HEK293 (cell line): ENCODE measurements around the gene ACR.
A peak's percentile ranks its signal among the peaks of the same experiment; 100 is the strongest.

Source experiments
- CTCF ChIA-PET: fragments of 350-600 bp; formaldehyde crosslinking; extraction: SDS; loops from one replicate; lab custom pipeline; 2021; ENCODE audit warnings: antibody characterized with exemption; lab: Yijun Ruan, JAX
- POLR2A ChIA-PET: fragments of 300-600 bp; formaldehyde crosslinking; extraction: SDS; loops from one replicate; lab custom pipeline; 2020; ENCODE audit warnings: antibody characterized with exemption, inconsistent platforms; lab: Yijun Ruan, JAX
- H3K27ac ChIP-seq: fragments of 200-500 bp; sonication (Bioruptor generic); 2 replicates; pipeline ENCODE4 v1.5.1; 2014; ENCODE audit warnings: low read depth, low read length, control low read depth, inconsistent platforms; ENCODE audit errors: extremely low read depth
- H3K36me3 ChIP-seq, 2 experiments: fragments of 200-500 bp in 1 of 2; sonication (Bioruptor generic) in 1 of 2; 1 replicate in 1 of 2; 2 replicates in 1 of 2; pipeline ENCODE4 v1.5.1; 2014 to 2017; ENCODE audit warnings: inconsistent platforms in 2 of 2, low read length in 2 of 2; ENCODE audit not compliant: control insufficient read depth in 2 of 2, insufficient read depth in 1 of 2
- H3K4me1 ChIP-seq: fragments of 200-500 bp; sonication (Bioruptor generic); 2 replicates; pipeline ENCODE4 v1.5.1; 2014; ENCODE audit warnings: mild to moderate bottlenecking, low read length, inconsistent platforms; ENCODE audit not compliant: control insufficient read depth, insufficient read depth
- H3K4me3 ChIP-seq: 2 replicates; pipeline ENCODE4 v1.5.1; 2011; ENCODE audit warnings: low read depth, mild to moderate bottlenecking, control low read depth, low read length, moderate library complexity
- H3K9me3 ChIP-seq: fragments of 200-500 bp; sonication (Bioruptor generic); 2 replicates; pipeline ENCODE4 v1.5.1; 2014; ENCODE audit warnings: low read depth, low read length, inconsistent platforms; ENCODE audit not compliant: control insufficient read depth, insufficient read depth
- BCL11A ChIP-seq: fragments of 450-650 bp; formaldehyde crosslinking; IDR thresholded peaks from 2 replicates; pipeline ENCODE4 v1.5.1; 2016; ENCODE audit warnings: low read depth, missing biosample characterization, missing genetic modification characterization
- EGR2 ChIP-seq: fragments of 450-650 bp; formaldehyde crosslinking; IDR thresholded peaks from 2 replicates; pipeline ENCODE4 v1.5.1; 2016; ENCODE audit warnings: low read depth, missing biosample characterization, missing genetic modification characterization
- GLIS2 ChIP-seq: fragments of 450-650 bp; formaldehyde crosslinking; IDR thresholded peaks from 2 replicates; pipeline ENCODE4 v1.5.1; 2016; ENCODE audit warnings: missing biosample characterization, missing genetic modification characterization
- HOXC10 ChIP-seq: sonication (generic); formaldehyde crosslinking; IDR thresholded peaks from 2 replicates; pipeline ENCODE4 v1.8.1; 2023; ENCODE audit warnings: mild to moderate bottlenecking, missing genetic modification reagents
- IKZF3 ChIP-seq: fragments of 450-650 bp; IDR thresholded peaks from 2 replicates; pipeline ENCODE4 v1.5.0; 2018; ENCODE audit warnings: missing biosample characterization, mild to moderate bottlenecking, missing genetic modification characterization, moderate library complexity
- KLF16 ChIP-seq: fragments of 450-650 bp; formaldehyde crosslinking; IDR thresholded peaks from 2 replicates; pipeline ENCODE4 v1.5.1; 2017; ENCODE audit warnings: missing biosample characterization, missing genetic modification characterization
- KLF9 ChIP-seq: fragments of 450-650 bp; formaldehyde crosslinking; IDR thresholded peaks from 2 replicates; pipeline ENCODE4 v1.5.1; 2016; ENCODE audit warnings: missing biosample characterization, missing genetic modification characterization, low read depth
- MZF1 ChIP-seq: fragments of 450-650 bp; formaldehyde crosslinking; IDR thresholded peaks from 2 replicates; pipeline ENCODE4 v1.5.1; 2017; ENCODE audit warnings: missing biosample characterization, missing genetic modification characterization, borderline replicate concordance
- PRDM1 ChIP-seq: fragments of 450-650 bp; formaldehyde crosslinking; IDR thresholded peaks from 2 replicates; pipeline ENCODE4; 2016; ENCODE audit warnings: missing biosample characterization, missing genetic modification characterization
- ZBTB20 ChIP-seq: fragments of 450-650 bp; formaldehyde crosslinking; IDR thresholded peaks from 2 replicates; pipeline ENCODE4 v1.5.1; 2016; ENCODE audit warnings: missing biosample characterization, missing genetic modification characterization
- ZFHX2 ChIP-seq: fragments of 450-650 bp; formaldehyde crosslinking; conservative IDR thresholded peaks from 2 replicates; pipeline ENCODE4 v1.5.1; 2016; ENCODE audit warnings: missing biosample characterization, missing genetic modification characterization
- ZNF16 ChIP-seq: fragments of 450-650 bp; formaldehyde crosslinking; IDR thresholded peaks from 2 replicates; pipeline ENCODE4 v1.5.1; 2016; ENCODE audit warnings: low read depth, missing biosample characterization, missing genetic modification characterization
- ZNF274 ChIP-seq, 2 experiments: fragments of 200-500 bp in 1 of 2; fragments of 450-650 bp in 1 of 2; sonication (Bioruptor generic) in 1 of 2; formaldehyde crosslinking in 1 of 2; IDR thresholded peaks; 2 replicates each; pipeline versions ENCODE4 v1.5.1 to v1.6.1; 2014 to 2016; ENCODE audit warnings: borderline replicate concordance in 1 of 2, inconsistent platforms in 1 of 2, low read length in 1 of 2, missing biosample characterization in 1 of 2, missing genetic modification characterization in 1 of 2
- ZNF292 ChIP-seq: fragments of 450-650 bp; formaldehyde crosslinking; IDR thresholded peaks from 2 replicates; pipeline ENCODE4 v1.5.1; 2016; ENCODE audit warnings: low read depth, missing biosample characterization, missing genetic modification characterization, borderline replicate concordance
- ZNF324 ChIP-seq: fragments of 450-650 bp; formaldehyde crosslinking; IDR thresholded peaks from 2 replicates; pipeline ENCODE4 v1.5.1; 2016; ENCODE audit warnings: missing biosample characterization, missing genetic modification characterization
- ZNF658 ChIP-seq: fragments of 450-650 bp; formaldehyde crosslinking; IDR thresholded peaks from 2 replicates; pipeline ENCODE4; 2016; ENCODE audit warnings: missing biosample characterization, missing genetic modification characterization
- ZNF677 ChIP-seq: fragments of 450-650 bp; IDR thresholded peaks from 2 replicates; pipeline ENCODE4 v1.5.0; 2018; ENCODE audit warnings: missing biosample characterization, mild to moderate bottlenecking, missing genetic modification characterization, moderate library complexity
- TF ChIP-seq, protein P1 (sequence below): fragments of 450-650 bp; formaldehyde crosslinking; IDR thresholded peaks from 2 replicates; pipeline ENCODE4 v1.5.1; 2016; ENCODE audit warnings: missing biosample characterization, missing genetic modification characterization
- TF ChIP-seq, protein P2 (sequence below): fragments of 450-650 bp; formaldehyde crosslinking; IDR thresholded peaks from 2 replicates; pipeline ENCODE4 v1.5.1; 2016; ENCODE audit warnings: missing biosample characterization, missing genetic modification characterization

ACR gene

GRCh38 chr22:50702821-50703725, 34.9 kb upstream of the ACR start:
- ChIA-PET CTCF (interaction anchor here (2.0 kb wide), 1 partner anchor 30 kb away, joined by 5 read pairs; no protein-coding TSS in a partner anchor), POLR2A (no interaction called here)
- H3K9me3 ChIP-seq = no peaks in the 10 kb centered on the region
- no peak overlapping the region for H3K4me3 ChIP-seq
- TF ChIP-seq ZFHX2 (peak; percentile 48), ZNF16 (no peak), EGR2 (peak; percentile 66; the same call in 1 of the 2 replicates)
- TF ChIP-seq, protein P1, sequence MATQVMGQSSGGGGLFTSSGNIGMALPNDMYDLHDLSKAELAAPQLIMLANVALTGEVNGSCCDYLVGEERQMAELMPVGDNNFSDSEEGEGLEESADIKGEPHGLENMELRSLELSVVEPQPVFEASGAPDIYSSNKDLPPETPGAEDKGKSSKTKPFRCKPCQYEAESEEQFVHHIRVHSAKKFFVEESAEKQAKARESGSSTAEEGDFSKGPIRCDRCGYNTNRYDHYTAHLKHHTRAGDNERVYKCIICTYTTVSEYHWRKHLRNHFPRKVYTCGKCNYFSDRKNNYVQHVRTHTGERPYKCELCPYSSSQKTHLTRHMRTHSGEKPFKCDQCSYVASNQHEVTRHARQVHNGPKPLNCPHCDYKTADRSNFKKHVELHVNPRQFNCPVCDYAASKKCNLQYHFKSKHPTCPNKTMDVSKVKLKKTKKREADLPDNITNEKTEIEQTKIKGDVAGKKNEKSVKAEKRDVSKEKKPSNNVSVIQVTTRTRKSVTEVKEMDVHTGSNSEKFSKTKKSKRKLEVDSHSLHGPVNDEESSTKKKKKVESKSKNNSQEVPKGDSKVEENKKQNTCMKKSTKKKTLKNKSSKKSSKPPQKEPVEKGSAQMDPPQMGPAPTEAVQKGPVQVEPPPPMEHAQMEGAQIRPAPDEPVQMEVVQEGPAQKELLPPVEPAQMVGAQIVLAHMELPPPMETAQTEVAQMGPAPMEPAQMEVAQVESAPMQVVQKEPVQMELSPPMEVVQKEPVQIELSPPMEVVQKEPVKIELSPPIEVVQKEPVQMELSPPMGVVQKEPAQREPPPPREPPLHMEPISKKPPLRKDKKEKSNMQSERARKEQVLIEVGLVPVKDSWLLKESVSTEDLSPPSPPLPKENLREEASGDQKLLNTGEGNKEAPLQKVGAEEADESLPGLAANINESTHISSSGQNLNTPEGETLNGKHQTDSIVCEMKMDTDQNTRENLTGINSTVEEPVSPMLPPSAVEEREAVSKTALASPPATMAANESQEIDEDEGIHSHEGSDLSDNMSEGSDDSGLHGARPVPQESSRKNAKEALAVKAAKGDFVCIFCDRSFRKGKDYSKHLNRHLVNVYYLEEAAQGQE (tag by site-specific recombination) = no peak
- H3K27ac ChIP-seq = no peak overlapping the region
- peaks cover 0 to 68% of the 10 kb centered on the region in 2 experiments; a peak in 2 of 3 replicates for H3K36me3 ChIP-seq
- no peaks in the 10 kb centered on the region for H3K4me1 ChIP-seq

DNA sequence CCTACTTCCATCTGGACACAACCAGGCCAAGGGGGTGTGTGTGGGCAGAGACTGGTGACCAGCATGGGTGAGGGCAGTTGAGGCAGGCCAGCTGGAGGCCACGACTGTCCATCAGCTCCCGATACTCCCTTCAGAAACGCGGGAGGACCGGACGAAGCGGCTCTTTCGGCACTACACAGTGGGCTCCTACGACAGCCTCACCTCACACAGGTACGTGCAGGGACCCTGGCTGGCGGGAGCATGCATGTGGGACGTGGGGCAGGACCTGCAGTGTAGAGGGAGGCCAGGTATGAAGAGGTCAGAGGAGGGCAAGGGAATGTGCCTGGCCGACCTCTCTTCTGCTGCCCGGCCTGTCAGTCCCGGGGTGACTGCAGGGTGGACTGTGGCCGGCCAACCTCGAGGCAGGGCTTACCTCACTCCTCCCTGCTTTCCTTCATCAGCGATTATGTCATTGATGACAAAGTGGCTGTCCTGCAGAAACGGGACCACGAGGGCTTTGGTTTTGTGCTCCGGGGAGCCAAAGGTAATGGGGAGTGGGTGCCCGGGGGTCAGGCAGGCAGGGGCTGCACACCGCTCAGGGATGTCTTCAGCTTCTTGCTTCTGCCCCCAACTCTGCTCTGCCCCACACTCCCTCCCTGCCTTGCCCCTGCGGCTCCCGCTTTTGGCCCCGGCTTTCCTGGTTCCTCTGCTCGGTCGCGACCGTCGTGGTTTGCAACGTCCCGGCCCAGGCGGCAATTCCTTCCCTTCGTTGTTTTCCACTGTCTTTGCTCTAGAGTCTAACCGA, 34.1 kb upstream of the ACR start:
- no peak overlapping the region for H3K4me3 ChIP-seq
- ChIA-PET POLR2A (no interaction called here), CTCF (interaction anchor here (0.6 to 2.0 kb wide), 2 partner anchors 29 to 84 kb away, joined by 5 read pairs; no protein-coding TSS in a partner anchor)
- H3K36me3 ChIP-seq = peaks cover 0 to 65% of the 10 kb centered on the region in 2 experiments; a peak in 2 of 3 replicates
- TF ChIP-seq, protein P2, sequence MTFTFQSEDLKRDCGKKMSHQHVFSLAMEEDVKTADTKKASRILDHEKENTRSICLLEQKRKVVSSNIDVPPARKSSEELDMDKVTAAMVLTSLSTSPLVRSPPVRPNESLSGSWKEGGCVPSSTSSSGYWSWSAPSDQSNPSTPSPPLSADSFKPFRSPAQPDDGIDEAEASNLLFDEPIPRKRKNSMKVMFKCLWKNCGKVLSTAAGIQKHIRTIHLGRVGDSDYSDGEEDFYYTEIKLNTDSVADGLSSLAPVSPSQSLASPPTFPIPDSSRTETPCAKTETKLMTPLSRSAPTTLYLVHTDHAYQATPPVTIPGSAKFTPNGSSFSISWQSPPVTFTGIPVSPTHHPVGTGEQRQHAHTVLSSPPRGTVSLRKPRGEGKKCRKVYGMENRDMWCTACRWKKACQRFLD (tag by site-specific recombination) = no peak
- no peak for TF ChIP-seq EGR2
- TF ChIP-seq IKZF3 (tag by site-specific recombination) = no peak
- TF ChIP-seq MZF1 (tag by site-specific recombination) = no peak
- TF ChIP-seq ZBTB20 = no peak
- no peak for TF ChIP-seq ZNF16
- no peak for TF ChIP-seq ZNF292 (tag by site-specific recombination)
- no peak for TF ChIP-seq HOXC10 (CRISPR knock-in tag)
- TF ChIP-seq ZNF324 (tag by site-specific recombination) = no peak
- no peak for TF ChIP-seq PRDM1
- TF ChIP-seq KLF9 = no peak
- TF ChIP-seq GLIS2 = no peak
- no peak for TF ChIP-seq BCL11A (tag by site-specific recombination)
- TF ChIP-seq ZNF677 (tag by site-specific recombination) = no peak
- TF ChIP-seq KLF16 = no peak
- no peak for TF ChIP-seq ZNF658 (tag by site-specific recombination)
- no peak for TF ChIP-seq ZNF274 (IDR thresholded peaks at IDR 0.05; ENCODE audit: low read length)
- TF ChIP-seq ZNF274 (tag by site-specific recombination; IDR thresholded peaks at IDR 0.05; ENCODE audit: borderline replicate concordance) = no peak
- no peaks in the 10 kb centered on the region for H3K4me1 ChIP-seq
- no peak overlapping the region for H3K27ac ChIP-seq
- no peaks in the 10 kb centered on the region for H3K9me3 ChIP-seq
